Retinal pigment epithelial cell (primary cell): ENCODE measurements around the gene SNTB2.
A peak's percentile ranks its signal among the peaks of the same experiment; 100 is the strongest.

Experiments
- DNase-seq: peaks from one replicate; pipeline ENCODE4 v3.0.0-alpha.2; 2010; ENCODE audit warnings: low read depth
- H3K4me3 ChIP-seq: 2 replicates; pipeline ENCODE4 v1.5.1; 2011; ENCODE audit warnings: mild to moderate bottlenecking, low read length, control low read depth, moderate library complexity
- TF ChIP-seq, protein P1 (sequence below): conservative IDR thresholded peaks from 2 replicates; pipeline ENCODE4 v1.5.1; 2011; ENCODE audit warnings: low read depth, low read length, control low read depth, inconsistent platforms

SNTB2 gene

GRCh38 chr16:69340095-69340644, 153.2 kb downstream of the SNTB2 start:
- TF ChIP-seq, protein P1, sequence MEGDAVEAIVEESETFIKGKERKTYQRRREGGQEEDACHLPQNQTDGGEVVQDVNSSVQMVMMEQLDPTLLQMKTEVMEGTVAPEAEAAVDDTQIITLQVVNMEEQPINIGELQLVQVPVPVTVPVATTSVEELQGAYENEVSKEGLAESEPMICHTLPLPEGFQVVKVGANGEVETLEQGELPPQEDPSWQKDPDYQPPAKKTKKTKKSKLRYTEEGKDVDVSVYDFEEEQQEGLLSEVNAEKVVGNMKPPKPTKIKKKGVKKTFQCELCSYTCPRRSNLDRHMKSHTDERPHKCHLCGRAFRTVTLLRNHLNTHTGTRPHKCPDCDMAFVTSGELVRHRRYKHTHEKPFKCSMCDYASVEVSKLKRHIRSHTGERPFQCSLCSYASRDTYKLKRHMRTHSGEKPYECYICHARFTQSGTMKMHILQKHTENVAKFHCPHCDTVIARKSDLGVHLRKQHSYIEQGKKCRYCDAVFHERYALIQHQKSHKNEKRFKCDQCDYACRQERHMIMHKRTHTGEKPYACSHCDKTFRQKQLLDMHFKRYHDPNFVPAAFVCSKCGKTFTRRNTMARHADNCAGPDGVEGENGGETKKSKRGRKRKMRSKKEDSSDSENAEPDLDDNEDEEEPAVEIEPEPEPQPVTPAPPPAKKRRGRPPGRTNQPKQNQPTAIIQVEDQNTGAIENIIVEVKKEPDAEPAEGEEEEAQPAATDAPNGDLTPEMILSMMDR, result no peak
- no peak for DNase-seq
- H3K4me3 ChIP-seq, result peak overlapping the region; percentile 93

- no peak overlapping the region for H3K4me3 ChIP-seq
- TF ChIP-seq, protein P1, result no peak
Measured at GRCh38 chr16:69344171-69344570, 157.2 kb downstream of the SNTB2 start.

DNA sequence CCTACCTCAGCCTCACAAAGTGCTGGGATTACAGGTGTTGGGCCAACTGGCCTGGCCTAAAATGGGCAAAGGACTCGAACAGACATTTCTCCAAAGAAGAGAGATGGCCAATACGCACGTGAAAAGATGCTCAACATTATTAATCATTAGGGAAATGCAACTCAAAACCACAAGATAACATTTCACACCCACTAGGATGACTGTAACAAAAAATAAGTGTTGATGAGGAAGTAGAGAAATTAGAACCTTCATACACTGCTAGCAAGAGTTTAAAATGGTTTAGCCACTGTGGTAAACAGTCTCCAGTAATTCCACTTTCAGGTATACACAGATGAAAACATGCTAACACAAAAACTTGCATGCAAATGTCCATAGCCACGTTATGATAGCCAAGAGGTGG, 159.0 kb downstream of the SNTB2 start:
- DNase-seq, result no peak
- TF ChIP-seq, protein P1, result no peak
- H3K4me3 ChIP-seq, result no peak overlapping the region

More at GRCh38 chr16:69344171-69344570, 157.2 kb downstream of the SNTB2 start:
- DNase-seq, result no peak

DNA sequence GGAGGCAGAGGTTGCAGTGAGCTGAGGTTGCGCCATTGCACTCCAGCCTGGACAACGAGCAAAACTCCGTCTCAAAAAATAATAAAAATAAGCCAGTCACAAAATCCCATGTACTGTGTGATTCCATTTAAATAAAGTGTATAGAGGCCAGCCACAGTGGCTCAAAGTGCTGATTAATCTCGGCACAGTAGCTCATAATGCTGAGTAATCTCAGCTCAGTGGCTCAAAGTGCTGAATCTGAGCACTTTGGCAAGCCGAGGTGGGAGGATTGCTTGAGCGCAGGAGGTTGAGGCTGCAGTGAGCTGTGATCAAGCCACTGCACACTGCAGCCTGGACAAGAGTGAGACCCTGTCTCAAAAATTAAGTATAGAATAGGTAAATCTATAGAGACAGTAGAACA, 159.7 kb downstream of the SNTB2 start:
- no peak for DNase-seq
- TF ChIP-seq, protein P1, result no peak
- no peak overlapping the region for H3K4me3 ChIP-seq

GRCh38 chr16:69348222-69348621, 161.3 kb downstream of the SNTB2 start:
- TF ChIP-seq, protein P1, result no peak
- H3K4me3 ChIP-seq, result no peak overlapping the region
- no peak for DNase-seq

DNA sequence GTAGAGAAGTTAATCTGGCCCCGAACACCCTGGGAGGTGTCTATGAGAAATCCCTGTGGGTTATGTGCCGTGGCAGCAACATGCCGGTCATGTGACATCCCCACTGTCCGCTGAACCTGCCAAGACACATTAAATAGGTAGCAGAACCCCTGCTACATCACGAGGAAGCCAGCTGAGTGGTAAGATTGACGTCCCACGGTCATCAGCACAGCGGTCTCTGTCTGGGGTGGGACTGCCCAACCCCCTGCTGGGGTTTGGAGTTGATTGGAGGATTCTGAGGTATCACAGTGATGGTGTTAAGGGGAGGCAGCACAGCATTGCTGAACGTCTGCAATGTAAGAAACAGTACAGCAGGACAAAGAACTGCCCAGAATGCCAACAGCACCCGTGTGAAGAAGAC, 162.6 kb downstream of the SNTB2 start:
- TF ChIP-seq, protein P1, result no peak
- DNase-seq, result no peak
- no peak overlapping the region for H3K4me3 ChIP-seq

DNA sequence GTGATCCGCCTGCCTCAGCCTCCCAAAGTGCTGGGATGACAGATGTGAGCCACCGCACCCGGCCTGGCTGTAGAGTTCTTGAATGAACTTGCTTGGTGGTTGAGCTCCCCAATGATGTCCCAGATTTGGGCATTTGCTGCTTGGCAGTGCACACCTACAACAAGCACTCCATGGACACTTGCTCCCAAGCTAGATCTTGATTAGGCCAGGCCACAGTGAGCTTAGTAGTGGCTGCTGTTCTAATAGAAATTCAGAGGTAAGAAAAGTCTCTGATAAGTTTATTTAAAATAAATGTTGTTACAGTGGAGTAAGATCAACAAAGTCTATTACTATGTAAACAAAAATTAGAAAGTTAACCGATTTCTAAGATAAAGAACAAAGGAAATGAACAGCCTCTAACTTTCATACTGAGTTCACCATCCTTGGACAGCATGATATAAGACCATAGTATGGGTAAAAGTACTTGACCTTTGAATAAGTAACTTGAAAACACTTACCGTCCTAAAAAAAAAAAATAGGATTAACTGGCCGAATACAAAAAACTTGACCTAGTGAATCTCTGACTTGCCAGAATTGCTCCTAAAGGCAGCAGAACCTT, 163.7 kb downstream of the SNTB2 start:
- TF ChIP-seq, protein P1, result no peak
- H3K4me3 ChIP-seq, result no peak overlapping the region
- DNase-seq, result no peak
